SKM-1 (cell line): ENCODE data around the gene IL6R.

ENCODE experiments used
- DNase-seq: peaks from one replicate; lab custom pipeline; 2025; ENCODE audit not compliant: unreplicated experiment; lab: John Stamatoyannopoulos, UW

The IL6R gene

DNA sequence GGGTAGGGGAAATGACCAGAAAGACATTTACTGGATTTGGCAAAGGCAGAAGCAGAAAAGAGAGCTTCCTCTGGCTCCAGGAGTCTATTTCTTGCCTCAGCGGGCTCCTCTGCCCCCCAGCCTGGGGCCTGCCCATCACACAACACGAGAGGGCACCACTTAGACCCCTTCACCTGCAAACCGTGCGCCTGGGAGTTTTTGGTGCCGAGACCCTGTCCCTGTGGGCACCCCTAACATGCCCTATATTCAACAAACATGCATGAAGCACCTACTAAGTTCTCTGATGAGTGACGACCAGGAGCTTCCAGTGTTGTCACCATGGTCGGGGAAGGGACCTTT is 18.8 kb downstream of the IL6R start:
- no peak for DNase-seq

DNA sequence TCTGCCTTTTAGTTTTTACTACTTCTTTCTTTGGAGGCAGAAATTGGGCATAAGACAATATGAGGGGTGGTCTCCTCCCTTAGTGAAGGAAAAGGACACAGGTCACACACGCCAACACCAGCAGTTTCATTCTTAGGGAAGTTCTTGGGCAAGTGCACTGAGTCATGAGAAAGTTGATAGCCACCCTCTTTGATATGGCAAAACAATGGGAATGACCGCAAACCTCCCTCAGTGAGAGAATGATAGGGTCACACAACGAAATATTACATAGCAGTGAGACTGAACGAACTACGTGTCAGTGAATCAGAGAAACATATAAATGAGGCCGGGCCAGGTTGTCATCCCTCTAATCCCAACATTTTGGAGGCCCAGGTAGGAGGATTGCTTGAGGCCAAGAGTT is 20.0 kb downstream of the IL6R start:
- no peak for DNase-seq

DNA sequence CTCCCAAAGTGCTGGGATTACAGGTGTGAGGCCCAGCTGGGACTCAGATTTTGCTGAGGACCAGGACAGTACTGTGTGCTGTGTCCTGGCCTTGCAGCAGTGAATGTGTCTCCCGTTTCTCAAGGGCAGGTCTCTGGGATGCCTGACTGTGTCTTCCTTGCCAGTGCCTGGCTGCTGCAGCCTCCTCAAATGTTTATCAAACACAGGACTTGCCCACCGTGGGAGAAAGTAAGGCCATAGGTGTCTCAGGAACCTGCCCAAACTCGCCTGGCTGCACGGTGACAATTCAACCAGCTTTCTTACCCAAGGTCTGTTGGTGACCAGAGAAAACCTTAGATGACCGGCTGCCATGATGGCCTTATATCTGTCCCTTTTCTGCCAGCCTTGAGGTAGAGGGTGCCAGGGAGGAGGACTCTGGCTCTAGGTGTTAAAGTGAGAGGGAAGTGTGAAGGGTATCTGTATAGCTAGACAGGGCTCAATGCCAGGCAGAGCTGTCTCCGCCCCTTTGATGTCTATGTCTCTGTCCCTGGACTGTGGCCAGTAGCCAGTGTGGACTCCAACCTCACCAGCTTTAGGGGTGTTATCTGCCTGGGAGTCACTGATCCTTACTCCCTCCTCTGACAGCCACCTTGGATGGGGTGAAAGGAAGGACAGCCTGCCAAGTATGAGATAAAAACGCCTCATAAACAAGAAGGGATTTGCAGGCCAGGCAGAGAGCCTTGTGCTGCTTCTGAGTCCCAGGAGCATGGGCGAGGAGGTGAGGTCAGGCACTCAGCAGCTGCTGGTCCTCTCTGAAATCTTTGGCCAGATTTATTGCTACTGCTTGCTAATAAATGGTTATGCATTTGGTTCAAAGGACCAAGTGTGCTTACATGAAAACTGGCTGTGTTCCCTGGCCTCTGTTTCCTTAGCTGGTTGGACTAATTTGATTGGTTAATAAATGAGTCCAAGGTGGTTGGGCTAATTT is 22.3 kb downstream of the IL6R start:
- DNase-seq, result no peak

DNA sequence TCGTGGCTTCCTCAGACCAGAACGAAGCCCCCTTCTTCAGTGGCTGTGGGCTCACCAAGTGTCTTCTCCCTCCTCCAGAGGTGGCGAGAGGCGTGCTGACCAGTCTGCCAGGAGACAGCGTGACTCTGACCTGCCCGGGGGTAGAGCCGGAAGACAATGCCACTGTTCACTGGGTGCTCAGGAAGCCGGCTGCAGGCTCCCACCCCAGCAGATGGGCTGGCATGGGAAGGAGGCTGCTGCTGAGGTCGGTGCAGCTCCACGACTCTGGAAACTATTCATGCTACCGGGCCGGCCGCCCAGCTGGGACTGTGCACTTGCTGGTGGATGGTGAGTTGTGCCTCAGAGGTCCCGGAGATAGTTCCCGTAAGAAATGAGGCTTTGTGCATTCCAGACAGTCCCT is 24.0 kb downstream of the IL6R start:
- no peak for DNase-seq

DNA sequence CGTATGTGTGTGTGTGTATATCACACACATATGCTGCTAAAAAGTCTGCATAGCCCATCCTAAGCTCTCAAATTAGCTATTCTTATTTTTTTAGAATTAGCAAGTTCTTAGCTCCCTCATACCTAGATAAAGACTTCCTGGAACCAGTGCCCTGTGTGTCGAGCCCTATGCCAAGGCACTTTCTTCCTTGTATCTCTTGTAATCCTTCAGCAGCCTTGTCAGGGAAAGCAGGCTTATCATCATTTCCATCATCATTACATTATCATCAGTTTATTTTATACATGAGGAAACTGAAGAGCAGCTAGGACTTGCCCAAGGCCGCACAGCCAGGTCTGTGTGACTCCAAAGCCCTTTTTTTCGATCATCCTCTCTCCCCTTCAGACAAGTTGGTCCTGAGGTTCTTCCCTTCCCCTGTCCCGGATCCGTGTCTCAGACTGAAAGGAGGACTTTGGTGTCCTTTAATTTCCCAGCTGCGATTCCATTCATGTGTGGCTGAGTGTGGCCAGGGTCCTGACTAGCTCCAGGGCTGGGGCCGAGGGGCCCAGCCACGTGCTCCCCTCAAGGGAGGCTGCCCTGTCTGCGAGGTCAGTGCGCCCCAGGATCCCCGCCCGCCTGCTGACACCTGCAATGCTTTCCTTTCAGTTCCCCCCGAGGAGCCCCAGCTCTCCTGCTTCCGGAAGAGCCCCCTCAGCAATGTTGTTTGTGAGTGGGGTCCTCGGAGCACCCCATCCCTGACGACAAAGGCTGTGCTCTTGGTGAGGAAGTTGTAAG is 24.9 kb downstream of the IL6R start:
- DNase-seq, result no peak

DNA sequence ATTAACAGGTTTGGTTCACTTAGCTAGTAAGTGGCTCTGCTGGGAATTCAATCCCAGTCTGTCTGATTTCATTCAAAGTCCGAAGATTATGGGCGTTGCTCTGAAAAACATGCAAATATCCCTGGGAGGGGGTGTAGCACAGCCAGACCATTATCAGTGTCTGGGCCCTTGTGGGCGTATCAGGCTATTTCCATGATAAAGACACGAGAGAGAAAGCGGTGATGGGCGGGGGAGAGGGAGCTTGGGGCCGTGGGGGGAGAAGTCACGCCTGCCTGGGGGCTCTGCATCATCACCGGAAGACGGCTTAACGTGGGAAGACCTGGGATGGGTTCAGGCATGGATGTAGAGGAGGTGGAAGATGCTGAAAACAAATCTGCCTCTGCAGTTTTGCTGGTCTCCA is 25.8 kb downstream of the IL6R start:
- no peak for DNase-seq

DNA sequence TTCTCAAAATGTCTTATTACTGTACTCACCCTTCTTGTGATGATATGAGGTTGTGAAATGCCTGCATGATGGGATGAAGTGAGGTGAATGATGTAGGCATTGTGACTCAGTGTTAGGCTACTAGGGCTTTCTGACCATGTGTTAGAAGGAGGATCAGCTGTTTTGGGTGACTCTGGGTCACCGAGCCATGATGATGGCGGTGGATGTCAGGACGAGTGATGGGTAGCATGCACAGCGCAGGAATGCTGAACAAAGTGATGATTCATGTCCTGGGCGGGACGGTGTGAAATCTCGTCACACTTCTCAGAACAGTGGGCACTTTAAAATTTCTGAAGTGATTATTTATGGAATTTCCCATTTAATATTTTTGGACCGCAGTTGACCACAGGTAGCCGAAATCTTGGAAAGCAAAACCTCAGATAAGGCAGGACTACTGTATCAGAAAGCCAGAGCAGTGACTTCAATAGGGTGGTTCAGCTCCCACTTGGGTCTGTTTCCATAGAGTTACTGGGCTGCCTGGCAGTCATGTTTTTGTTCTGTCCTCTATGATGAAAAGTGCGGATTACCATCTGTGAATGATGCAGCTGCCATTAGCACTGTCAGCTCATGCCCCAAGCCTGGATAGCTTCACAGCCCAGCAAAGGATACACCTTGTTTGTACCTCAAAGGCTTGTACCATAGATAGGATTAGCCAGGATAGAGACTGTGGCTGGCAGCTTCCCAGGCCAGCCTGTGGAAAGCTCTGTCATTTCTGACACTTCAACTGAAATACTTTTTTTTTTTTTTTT is 26.6 kb downstream of the IL6R start:
- DNase-seq, result no peak

DNA sequence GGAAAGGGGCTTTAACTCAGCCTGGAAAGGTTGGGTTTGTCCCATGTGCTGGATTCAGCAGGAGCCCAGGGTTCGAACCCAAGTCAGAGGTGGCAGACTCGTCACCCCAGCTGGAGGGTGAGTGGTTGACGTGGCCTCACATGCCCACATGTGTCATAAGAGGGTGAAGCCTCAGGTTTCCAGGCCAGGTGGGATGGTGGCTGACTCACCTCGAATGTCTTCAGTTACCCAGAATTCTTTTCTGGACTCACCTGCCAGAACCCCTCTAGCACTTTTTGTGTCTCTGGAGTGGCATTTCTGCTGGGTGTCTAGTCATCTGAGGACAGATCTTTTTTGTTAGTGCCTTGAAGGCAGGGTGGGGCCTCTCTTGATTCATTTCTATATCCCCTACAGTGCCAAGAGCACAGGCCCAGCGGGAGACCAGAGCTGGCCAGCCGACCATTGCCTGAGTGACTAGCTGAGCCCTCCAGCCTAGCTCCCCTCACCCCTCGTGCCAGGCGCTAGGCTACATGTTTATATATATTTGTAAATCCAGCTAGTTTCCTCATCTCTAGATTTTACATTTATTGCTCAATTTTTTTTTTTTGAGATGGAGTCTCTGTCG is 28.1 kb downstream of the IL6R start:
- DNase-seq, result no peak

DNA sequence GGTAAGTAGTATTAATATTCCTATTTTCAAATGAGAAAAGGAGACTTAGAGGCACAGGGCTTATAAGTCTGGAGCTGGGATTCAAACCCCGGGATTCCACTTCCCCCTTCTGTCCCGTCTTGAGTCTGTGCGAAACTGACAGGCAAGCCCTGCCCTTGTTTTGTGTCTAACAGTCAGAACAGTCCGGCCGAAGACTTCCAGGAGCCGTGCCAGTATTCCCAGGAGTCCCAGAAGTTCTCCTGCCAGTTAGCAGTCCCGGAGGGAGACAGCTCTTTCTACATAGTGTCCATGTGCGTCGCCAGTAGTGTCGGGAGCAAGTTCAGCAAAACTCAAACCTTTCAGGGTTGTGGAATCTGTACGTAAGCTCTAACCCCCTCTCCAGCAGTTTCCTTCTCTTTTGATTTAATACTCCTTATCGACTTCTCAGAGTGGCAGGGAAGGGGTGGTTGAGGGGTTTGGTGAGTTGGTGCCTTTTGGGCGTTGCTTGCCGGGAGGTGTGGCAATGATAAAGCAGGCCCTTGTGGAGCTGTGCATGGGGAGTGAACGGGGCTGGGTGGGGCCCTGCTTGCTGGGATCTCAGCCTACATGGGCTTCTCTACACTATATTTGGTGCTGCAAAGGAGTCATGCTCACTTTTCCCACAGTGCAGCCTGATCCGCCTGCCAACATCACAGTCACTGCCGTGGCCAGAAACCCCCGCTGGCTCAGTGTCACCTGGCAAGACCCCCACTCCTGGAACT is 29.4 kb downstream of the IL6R start:
- DNase-seq, result no peak

DNA sequence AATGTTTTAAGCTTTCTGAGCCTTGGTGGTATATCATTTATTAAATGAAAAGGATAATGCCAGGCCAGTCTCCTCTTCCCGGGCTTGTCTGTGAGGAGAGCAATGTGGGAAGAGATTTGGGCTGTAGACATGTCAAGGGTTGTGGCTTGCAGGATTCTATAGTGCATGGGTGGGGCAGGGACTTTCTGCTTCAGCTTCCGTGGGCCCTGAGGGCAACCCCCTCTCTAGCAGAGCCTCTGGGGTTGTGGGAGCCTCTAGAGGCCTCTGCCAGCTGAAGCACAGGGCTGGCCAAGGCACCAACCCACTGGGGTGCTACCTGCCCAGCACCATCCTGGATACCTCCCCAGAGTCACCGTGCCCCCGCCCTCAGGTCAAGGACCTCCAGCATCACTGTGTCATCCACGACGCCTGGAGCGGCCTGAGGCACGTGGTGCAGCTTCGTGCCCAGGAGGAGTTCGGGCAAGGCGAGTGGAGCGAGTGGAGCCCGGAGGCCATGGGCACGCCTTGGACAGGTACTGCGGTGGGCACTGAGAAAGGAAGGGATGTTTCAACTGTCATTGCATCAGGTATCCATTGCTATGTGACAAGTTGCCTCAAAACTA is 30.6 kb downstream of the IL6R start:
- no peak for DNase-seq

DNA sequence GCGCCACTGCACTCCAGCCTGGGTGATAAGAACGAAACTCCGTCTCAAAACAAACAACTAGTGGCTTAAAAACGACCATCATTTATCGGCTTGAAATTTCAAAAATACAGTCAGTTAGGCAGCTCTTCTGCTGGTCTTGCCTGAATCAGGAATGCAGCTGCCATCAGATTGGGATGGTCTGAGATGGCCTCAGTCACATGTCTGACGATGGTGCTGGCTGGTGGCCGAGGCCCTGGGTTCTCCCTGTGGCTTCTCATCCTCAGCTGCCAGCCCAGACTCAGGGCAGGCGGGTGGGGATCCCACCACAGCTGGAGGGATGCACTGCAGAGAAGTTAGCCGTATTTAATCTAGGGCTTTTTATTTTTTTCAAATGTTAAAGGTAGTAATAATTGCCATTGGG is 31.3 kb downstream of the IL6R start:
- DNase-seq, result no peak

DNA sequence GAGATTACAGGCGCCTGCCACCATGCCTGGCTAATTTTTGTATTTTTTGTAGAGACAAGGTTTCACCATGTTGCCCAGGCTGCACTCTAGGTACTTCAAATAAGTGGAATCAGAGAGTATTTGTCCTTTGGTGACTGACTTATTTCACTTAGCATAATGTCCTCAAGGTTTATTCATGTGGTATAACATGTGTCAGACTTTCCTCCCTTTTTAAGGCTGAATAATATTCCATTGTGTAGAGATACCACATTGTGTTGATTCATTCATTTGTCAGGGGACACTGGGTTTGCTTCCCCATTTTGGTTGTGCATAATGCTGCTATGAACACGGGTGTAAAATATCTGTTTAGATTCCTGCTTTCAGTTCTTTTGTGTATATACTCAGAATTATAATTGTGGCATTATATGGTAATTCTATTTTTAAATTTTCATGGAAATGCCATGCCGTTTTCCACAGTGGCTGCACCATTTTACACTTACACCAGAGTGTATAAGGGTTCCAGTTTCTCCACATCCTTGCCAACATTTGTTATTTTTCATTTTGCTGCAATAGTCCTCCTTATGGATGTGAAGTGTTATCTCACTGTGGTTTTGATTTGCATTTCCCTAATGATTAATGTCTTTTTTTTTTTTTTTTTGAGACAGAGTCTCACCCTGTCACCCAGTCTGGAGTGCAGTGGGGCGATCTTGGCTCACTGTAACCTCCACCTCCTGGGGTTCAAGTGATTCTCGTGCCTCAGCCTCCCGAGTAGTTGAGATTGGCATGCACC is 35.1 kb downstream of the IL6R start:
- no peak for DNase-seq

DNA sequence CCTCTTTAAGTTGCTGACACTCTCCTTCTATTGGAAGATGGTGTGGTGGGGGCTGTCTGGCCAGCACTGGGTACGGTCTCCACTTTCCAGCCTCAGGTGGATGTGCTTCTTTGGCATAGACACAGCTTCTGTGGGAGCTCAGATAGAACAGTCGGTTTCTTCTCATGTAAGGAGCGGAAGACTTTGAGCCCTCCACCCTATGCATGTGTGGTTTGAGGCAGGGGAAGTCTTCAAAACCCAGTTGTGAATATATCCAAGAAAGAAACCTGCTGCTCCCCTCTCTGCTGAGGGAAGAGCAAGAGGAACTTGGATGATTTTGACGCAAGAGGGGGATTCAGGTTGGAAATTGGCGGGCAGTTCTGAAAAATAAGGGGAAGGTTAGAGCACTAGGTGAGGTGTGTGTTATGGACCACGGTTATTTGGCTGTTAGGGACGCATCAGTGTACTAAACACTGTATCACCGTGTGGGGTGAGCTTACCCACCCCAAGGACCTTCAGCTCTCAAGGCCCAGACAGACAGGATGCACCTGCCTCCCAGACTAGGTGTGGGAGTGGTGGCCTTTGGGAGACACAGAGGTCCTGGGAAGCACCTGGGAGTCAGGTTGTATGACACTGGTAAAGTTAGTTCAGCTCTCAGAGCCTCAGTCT is 36.2 kb downstream of the IL6R start:
- DNase-seq, result no peak

DNA sequence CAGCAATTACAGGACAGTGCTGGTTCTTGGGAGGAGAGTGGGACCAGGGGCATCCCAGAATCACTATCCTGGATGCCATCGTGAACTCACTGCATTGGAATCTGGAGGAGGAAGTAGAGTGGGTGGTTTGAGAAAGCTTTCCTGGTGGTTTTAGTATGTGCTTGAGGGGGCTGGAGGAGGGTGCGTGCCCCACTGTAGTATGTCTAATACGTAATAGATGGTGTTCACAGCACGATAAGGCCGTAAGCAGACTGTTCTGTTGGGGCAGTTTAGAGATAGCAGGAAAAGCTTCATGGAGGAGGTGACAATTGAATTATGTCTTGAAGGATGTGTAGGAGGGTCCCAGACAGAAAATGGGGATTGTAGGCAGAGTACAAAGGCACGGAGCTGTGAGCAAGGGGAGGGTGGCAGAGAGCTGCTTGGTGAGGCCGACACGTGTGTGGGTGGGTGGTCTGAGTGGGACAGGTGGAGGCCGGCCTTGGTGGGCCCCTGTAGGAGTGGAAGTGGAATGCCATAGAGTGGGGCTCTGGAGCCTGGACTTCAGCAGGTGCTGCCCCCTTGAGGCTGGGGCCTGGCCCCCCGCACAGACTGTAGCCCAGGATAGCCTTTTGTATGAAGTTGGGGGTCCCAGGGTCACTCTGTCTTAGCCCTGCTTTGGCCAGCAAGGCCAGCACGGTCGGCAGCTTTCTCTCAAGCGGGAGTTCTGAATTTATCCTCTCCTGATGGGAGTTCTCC is 37.0 kb downstream of the IL6R start:
- DNase-seq, result no peak

DNA sequence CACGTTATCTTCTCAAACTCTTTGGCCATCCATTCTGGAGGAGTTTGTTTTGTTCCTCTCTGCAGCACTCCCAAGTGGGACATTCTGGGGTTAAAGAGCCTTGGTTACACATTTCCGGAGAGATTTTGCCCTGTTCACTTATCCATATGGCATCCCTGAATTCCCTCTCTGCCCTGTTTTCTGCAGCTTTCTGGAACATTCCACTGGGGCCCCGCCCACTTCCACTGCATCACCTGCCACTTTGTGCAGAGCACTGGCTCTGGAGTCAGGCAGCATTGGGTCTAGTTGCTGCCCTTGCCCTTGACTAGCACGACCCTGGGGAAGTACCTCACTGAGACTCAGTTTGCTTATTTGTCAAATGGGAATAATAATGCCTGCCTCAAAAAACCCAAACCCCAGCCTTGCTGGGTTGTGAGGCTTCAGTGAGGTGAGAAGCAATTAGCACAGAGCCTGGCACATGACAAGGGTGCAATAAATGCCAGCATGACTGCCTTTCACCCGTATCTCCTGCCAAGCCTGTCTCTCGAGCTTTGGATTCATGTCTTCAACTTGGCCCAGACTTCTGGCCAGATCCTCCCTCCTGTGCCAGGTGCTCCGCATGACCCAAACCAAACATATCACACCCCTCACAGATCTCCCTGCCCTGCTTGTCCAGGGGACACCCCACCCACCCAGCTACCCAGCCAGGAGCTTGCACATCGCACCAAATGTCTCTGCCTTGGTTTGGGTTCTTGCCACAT is 38.3 kb downstream of the IL6R start:
- DNase-seq, result no peak

DNA sequence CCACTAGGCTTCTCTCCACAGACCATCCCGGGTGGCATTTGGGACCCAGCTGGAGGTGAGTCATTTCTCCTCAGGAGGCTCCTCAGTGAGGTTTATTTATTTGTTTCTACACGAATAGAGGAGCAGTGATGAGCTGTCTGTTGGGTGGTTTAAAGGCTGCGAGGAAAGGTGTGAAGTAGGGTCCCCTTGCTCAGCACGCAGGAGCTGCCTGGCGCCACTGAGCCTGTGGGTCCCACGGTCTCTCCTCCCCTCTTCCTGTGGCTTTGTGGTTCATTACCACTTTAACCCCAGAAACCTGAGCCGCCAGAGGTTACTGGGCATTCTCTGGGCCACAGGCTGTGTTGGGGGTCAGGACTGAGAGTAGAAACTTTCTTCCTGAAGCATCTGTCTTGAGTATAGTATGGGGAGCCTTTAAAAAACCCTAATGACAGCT is 39.9 kb downstream of the IL6R start:
- DNase-seq, result no peak

DNA sequence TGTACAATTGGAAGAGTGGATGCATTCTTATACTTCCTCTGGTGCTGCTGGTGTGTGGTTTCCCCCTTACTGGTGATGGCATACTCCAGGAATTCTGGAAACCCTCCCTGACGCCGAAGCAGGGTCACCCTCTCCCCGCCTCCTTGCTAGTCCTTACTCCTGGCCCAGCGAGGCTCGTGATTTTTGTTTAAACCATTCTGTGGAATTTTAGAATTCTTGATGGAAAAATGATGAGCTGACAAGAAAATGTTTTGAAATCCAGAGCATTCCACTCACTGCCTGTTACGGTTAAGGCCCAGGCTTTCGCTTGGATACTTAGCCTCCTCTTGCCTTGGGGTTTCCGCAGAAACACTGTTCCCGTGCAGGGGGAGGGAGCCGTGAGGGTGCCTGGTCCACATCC is 41.1 kb downstream of the IL6R start:
- no peak for DNase-seq
